T-helper 2 cell treated with Interferon-gamma antibody and Interleukin-4, amounts not matched to agents 5 μg/mL and 100 μg/mL, for 36 hours (primary cell): ENCODE results near the gene INAVA.
A peak's percentile ranks its signal among the peaks of the same experiment; 100 is the strongest.

ENCODE experiments used
- DNase-seq: peaks from one replicate; pipeline ENCODE4 v3.0.0; 2021; ENCODE audit warnings: low spot score
- H3K27ac Mint-ChIP-seq: one replicate; pipeline ENCODE4 v1.8.0; 2021; ENCODE audit warnings: mild to moderate bottlenecking, mixed read lengths
- H3K27me3 Mint-ChIP-seq: one replicate; pipeline ENCODE4 v1.8.0; 2021; ENCODE audit warnings: low read depth, mixed read lengths
- H3K36me3 Mint-ChIP-seq: one replicate; pipeline ENCODE4 v1.8.0; 2021; ENCODE audit warnings: low read depth, mixed read lengths
- H3K4me1 Mint-ChIP-seq: one replicate; pipeline ENCODE4 v1.8.0; 2021; ENCODE audit warnings: low read depth, mixed read lengths
- H3K4me3 Mint-ChIP-seq: one replicate; pipeline ENCODE4 v1.8.0; 2022; ENCODE audit warnings: mild to moderate bottlenecking, moderate library complexity, mixed read lengths
- H3K9me3 Mint-ChIP-seq: one replicate; pipeline ENCODE4 v1.8.0; 2021; ENCODE audit warnings: mixed read lengths

The INAVA gene

DNA sequence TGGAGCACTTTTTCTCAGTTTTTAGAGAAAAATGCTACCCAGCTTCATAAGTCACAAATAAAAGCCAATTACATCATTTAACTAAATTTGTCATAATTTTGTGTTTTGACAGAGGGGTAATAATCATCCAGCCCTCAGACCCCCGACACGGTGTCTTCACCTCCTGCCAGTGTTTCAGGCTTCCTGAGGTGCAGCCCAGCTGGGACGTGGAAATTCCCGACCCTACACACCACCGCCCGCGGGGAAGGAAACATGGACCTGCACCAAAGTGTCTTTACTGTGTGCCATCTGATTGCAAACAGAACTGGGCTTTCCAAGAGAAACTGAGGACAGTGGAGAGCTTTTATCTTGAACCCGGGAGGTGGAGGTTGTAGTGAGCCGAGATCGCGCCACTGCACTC, 7.7 kb upstream of the INAVA start:
- H3K4me3 Mint-ChIP-seq, result no peak overlapping the region
- no peaks in the 10 kb centered on the region for H3K9me3 Mint-ChIP-seq
- peaks cover 35% of the 10 kb centered on the region for H3K4me1 Mint-ChIP-seq
- peaks cover 42% of the 10 kb centered on the region for H3K27me3 Mint-ChIP-seq
- H3K27ac Mint-ChIP-seq, result no peak overlapping the region
- no peaks in the 10 kb centered on the region for H3K36me3 Mint-ChIP-seq
- DNase-seq, result no peak

- DNase-seq, result no peak
- Mint-ChIP-seq H3K27me3 (peaks cover 46% of the 10 kb centered on the region), H3K4me3 (peak overlapping the region; percentile 10), H3K27ac (no peak overlapping the region), H3K4me1 (peaks cover 35% of the 10 kb centered on the region), H3K9me3 (no peaks in the 10 kb centered on the region), H3K36me3 (no peaks in the 10 kb centered on the region)
Measured at GRCh38 chr1:200887772-200888348, 6.8 kb upstream of the INAVA start.

DNA sequence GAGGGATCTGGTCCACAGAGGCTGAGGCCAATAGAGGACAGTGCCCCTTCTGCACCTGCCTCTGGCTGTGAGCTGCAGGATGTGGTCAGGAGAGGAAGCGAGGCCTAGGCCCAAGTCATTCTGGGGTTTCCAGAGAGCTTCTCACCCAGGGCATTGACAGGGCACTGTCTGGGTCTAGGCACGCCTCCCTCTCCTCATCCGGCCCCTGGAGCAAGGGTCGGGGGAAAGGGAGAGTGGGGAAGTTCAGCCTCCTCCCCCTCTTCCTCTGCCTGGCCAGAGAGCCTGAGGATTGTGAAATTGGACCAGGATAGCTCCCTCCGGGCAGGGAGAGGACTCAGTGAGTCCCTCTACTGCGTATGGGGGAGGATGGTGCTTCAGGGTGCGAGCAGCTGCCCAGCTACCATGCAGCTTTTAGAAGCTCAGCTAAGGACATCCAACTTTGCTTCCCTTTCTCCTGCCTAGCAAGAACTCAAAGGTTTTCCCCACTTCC, 6.3 kb upstream of the INAVA start:
- peaks cover 35% of the 10 kb centered on the region for H3K4me1 Mint-ChIP-seq

GRCh38 chr1:200889571-200889970, 5.1 kb upstream of the INAVA start:
- H3K4me3 Mint-ChIP-seq, result peak overlapping the region; percentile 6
- DNase-seq, result peak; percentile 36
- no peak overlapping the region for H3K27ac Mint-ChIP-seq
- H3K4me1 Mint-ChIP-seq, result peaks cover 35% of the 10 kb centered on the region
- no peaks in the 10 kb centered on the region for H3K36me3 Mint-ChIP-seq
- H3K27me3 Mint-ChIP-seq, result peaks cover 46% of the 10 kb centered on the region
- H3K9me3 Mint-ChIP-seq, result no peaks in the 10 kb centered on the region

More for the DNA sequence above, 6.3 kb upstream of the INAVA start:
- Mint-ChIP-seq H3K27ac (no peak overlapping the region), H3K36me3 (no peaks in the 10 kb centered on the region), H3K27me3 (peaks cover 46% of the 10 kb centered on the region), H3K4me3 (peak overlapping the region; percentile 10), H3K9me3 (no peaks in the 10 kb centered on the region)
- peak; percentile 65 for DNase-seq

GRCh38 chr1:200890027-200890426, 4.7 kb upstream of the INAVA start:
- H3K4me3 Mint-ChIP-seq, result no peak overlapping the region
- no peak overlapping the region for H3K27ac Mint-ChIP-seq
- no peaks in the 10 kb centered on the region for H3K9me3 Mint-ChIP-seq
- peaks cover 35% of the 10 kb centered on the region for H3K4me1 Mint-ChIP-seq
- H3K36me3 Mint-ChIP-seq, result no peaks in the 10 kb centered on the region
- peaks cover 45% of the 10 kb centered on the region for H3K27me3 Mint-ChIP-seq
- no peak for DNase-seq

- H3K4me1 Mint-ChIP-seq, result peaks cover 30% of the 10 kb centered on the region
- DNase-seq, result no peak
- no peaks in the 10 kb centered on the region for H3K9me3 Mint-ChIP-seq
- H3K4me3 Mint-ChIP-seq, result peak overlapping the region; percentile 7
- H3K27ac Mint-ChIP-seq, result no peak overlapping the region
- H3K36me3 Mint-ChIP-seq, result no peaks in the 10 kb centered on the region
- peaks cover 45% of the 10 kb centered on the region for H3K27me3 Mint-ChIP-seq
Measured at GRCh38 chr1:200890818-200891773, 3.6 kb upstream of the INAVA start.

- H3K9me3 Mint-ChIP-seq, result no peaks in the 10 kb centered on the region
- no peak for DNase-seq
- H3K4me3 Mint-ChIP-seq, result no peak overlapping the region
- H3K4me1 Mint-ChIP-seq, result peaks cover 30% of the 10 kb centered on the region
- peaks cover 45% of the 10 kb centered on the region for H3K27me3 Mint-ChIP-seq
- no peak overlapping the region for H3K27ac Mint-ChIP-seq
- no peaks in the 10 kb centered on the region for H3K36me3 Mint-ChIP-seq
Measured at GRCh38 chr1:200891774-200892157, 2.9 kb upstream of the INAVA start.

DNA sequence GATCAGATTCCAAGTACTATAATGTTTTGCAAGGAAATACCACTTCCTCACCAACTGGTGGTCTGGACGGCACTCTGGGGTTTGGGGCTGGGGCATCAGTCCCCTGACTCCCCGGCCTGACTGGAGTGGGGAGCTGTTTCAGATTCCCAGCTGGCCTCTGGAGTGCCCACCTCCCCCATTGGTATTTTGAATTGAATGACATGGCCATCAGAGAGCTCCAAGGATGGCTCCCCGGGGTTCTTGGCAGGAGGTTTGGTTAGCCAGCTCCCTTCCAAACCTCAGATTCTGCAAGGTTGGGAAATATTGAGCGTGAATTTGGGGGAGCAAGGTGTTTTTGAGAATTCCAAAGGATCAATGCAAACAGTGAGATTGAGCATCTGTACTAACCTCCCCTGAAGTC, 2.2 kb upstream of the INAVA start:
- no peak for DNase-seq
- H3K36me3 Mint-ChIP-seq, result no peaks in the 10 kb centered on the region
- peaks cover 48% of the 10 kb centered on the region for H3K27me3 Mint-ChIP-seq
- H3K27ac Mint-ChIP-seq, result no peak overlapping the region
- peaks cover 25% of the 10 kb centered on the region for H3K4me1 Mint-ChIP-seq
- no peak overlapping the region for H3K4me3 Mint-ChIP-seq
- H3K9me3 Mint-ChIP-seq, result no peaks in the 10 kb centered on the region

- Mint-ChIP-seq H3K27me3 (peaks cover 52% of the 10 kb centered on the region), H3K4me3 (no peak overlapping the region), H3K27ac (no peak overlapping the region), H3K4me1 (peaks cover 21% of the 10 kb centered on the region), H3K36me3 (no peaks in the 10 kb centered on the region), H3K9me3 (no peaks in the 10 kb centered on the region)
- DNase-seq, result no peak
Measured at GRCh38 chr1:200892958-200893357, 1.7 kb upstream of the INAVA start.

- no peak for DNase-seq
- no peaks in the 10 kb centered on the region for H3K36me3 Mint-ChIP-seq
- no peak overlapping the region for H3K4me3 Mint-ChIP-seq
- peaks cover 16% of the 10 kb centered on the region for H3K4me1 Mint-ChIP-seq
- H3K9me3 Mint-ChIP-seq, result no peaks in the 10 kb centered on the region
- peaks cover 55% of the 10 kb centered on the region for H3K27me3 Mint-ChIP-seq
- H3K27ac Mint-ChIP-seq, result no peak overlapping the region
Measured at GRCh38 chr1:200893411-200893901, 1.2 kb upstream of the INAVA start.

DNA sequence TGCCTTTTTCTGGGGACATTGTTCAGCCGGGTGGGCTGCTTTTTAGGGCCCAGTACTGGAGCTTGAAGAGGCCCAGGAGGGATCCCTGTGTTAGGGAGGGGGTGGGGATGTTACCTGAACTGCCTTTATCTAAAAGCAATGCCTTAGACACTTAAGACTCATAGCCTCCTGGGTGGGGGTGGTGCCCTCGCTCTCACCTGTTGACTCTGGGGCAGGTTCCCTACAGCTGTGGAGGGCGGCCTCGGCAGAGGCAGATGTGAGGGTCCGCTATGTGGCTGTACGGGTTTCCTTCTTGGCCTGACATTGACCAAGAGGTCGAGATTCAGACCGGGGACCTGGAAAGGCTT, 716 bp downstream of the INAVA start:
- H3K36me3 Mint-ChIP-seq, result no peaks in the 10 kb centered on the region
- peaks cover 50% of the 10 kb centered on the region for H3K27me3 Mint-ChIP-seq
- DNase-seq, result no peak
- H3K4me1 Mint-ChIP-seq, result peaks cover 3% of the 10 kb centered on the region
- no peaks in the 10 kb centered on the region for H3K9me3 Mint-ChIP-seq
- H3K4me3 Mint-ChIP-seq, result no peak overlapping the region
- no peak overlapping the region for H3K27ac Mint-ChIP-seq

DNA sequence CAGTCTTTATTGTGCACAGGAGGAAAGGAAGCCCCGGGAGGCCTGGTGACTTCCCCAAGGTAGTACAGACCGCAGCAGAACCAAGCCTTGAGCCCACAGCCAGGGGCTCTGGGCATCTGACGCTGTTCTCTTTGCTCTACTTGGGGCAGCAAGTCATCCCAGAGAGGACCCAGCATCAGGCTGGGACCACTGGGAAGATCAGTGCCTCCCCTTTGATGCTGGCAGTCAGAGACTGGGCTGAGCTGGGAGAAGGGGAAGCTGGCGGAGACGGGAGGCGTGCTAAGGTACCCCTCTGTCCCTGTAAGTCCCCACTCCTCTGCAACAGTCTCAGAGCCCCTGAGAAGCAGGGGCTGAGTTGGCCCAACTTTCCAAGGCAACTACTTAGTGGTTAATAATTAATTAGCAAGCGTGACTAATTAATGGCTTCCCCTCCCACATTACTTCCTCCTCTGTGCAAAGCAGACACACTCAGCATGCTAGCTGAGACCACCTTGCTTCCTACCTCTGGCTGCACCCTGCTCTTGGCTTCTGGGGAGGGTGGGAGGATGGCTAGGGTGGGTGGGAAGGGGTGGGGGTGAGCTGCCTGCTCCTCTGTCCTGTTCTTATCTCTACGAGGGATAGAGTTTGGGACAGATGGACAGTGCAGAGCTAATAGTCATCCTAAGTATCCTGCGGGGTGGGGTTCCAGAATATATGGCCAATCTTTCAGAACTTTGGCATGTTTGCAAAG, 1.3 kb downstream of the INAVA start:
- Mint-ChIP-seq H3K4me1 (no peaks in the 10 kb centered on the region), H3K27me3 (peaks cover 45% of the 10 kb centered on the region), H3K4me3 (no peak overlapping the region), H3K36me3 (no peaks in the 10 kb centered on the region), H3K27ac (no peak overlapping the region), H3K9me3 (no peaks in the 10 kb centered on the region)
- DNase-seq, result no peak

DNA sequence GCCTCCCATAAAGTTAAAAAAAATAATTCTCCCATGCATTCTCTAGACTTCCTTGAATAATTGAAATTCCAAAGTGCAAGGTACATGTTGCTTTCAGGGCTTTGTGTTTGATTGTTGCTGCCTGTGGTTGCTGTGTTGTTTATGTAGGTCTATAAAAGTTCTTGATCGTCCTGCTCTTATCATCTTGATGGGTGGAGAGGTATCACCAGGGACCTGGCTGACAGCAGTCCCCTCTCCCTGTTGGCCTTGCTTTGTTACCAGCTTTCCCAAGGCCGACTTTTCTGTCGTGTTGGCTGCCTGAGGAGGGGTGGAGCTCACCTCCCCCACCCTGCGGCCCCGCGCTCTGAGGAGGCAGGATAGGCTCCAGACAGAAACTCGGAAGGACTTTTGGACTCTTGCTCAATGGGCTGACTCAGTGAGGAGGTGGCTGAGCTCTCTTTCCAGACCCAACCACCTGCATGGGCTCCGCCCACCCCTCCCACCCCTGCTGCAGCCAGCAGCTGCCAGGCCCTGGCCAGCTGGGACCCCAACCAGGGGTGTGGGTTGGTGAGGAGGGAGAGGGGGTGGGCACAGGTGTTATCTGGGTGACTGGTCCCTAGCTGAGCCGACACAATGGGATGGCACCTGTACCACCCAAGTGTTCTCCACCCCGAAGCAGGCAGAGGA, 2.0 kb downstream of the INAVA start:
- DNase-seq, result no peak
- Mint-ChIP-seq H3K27ac (no peak overlapping the region), H3K9me3 (no peaks in the 10 kb centered on the region), H3K27me3 (peaks cover 44% of the 10 kb centered on the region), H3K36me3 (no peaks in the 10 kb centered on the region), H3K4me3 (no peak overlapping the region), H3K4me1 (no peaks in the 10 kb centered on the region)
